Activated T-cell treated with anti-CD3 and anti-CD28 coated beads for 48 hours (primary cell): ENCODE measurements around the gene GNAI2.

Experiments
- DNase-seq: peaks from one replicate; pipeline ENCODE4 v3.0.0-alpha.2; 2020; ENCODE audit warnings: low read depth

Gene GNAI2

GRCh38 chr3:50235716-50236483, at the start of gene GNAI2:
GNAI2 (plus strand) TSS chr3:50236204; CDS start chr3:50236336, 132 bp downstream.
- peak; percentile 99 for DNase-seq

GRCh38 chr3:50187750-50188149, 48.3 kb upstream of the GNAI2 start:
- DNase-seq = no peak

GRCh38 chr3:50189274-50189673, 46.7 kb upstream of the GNAI2 start:
- DNase-seq = peak; percentile 30

GRCh38 chr3:50189989-50190388, 46.0 kb upstream of the GNAI2 start:
- no peak for DNase-seq

- DNase-seq = no peak
Observed at GRCh38 chr3:50190936-50191660, 44.9 kb upstream of the GNAI2 start, which contains the start of gene GNAT1. GNAT1 (plus strand) TSS chr3:50191610; CDS start chr3:50191726, 116 bp downstream.

GRCh38 chr3:50192124-50192523, 43.9 kb upstream of the GNAI2 start:
- DNase-seq = no peak

GRCh38 chr3:50192689-50193141, 43.3 kb upstream of the GNAI2 start:
- peak; percentile 78 for DNase-seq

GRCh38 chr3:50193286-50193685, 42.7 kb upstream of the GNAI2 start:
- no peak for DNase-seq

- DNase-seq = no peak
Observed at GRCh38 chr3:50193746-50194127, 42.3 kb upstream of the GNAI2 start.

GRCh38 chr3:50194128-50194902, 41.7 kb upstream of the GNAI2 start:
- peak; percentile 72 for DNase-seq

- peak; percentile 15 for DNase-seq
Observed at GRCh38 chr3:50194903-50195500, 41.0 kb upstream of the GNAI2 start.

- no peak for DNase-seq
Observed at GRCh38 chr3:50195501-50196252, 40.3 kb upstream of the GNAI2 start.

GRCh38 chr3:50196253-50196801, 39.7 kb upstream of the GNAI2 start:
- DNase-seq = no peak

- no peak for DNase-seq
Observed at GRCh38 chr3:50201573-50202315, 34.3 kb upstream of the GNAI2 start.

- no peak for DNase-seq
Observed at GRCh38 chr3:50202353-50203112, 33.5 kb upstream of the GNAI2 start.

- DNase-seq = no peak
Observed at GRCh38 chr3:50203113-50203808, 32.7 kb upstream of the GNAI2 start.

- DNase-seq = no peak
Observed at GRCh38 chr3:50203809-50204803, 31.9 kb upstream of the GNAI2 start.
